ENCODE data around the gene OXCT1.
A peak's percentile ranks its signal among the peaks of the same experiment; 100 is the strongest.
"Not testable (repeated sequence)": the region's sequence is repeated elsewhere in the genome, so short reads cannot be mapped to it uniquely, and the experiment has no call there.

Gene OXCT1

GRCh38 chr5:41751867-41752266 lies 118.4 kb downstream of the OXCT1 start:
- no peak overlapping the region for H3K27ac ChIP-seq
- DNase-seq (ENCODE audit: low spot score), result no peak
- no peak overlapping the region for H3K4me3 ChIP-seq
- TF ChIP-seq CTCF (IDR thresholded peaks at IDR 0.05), result no peak

GRCh38 chr5:41748631-41749030 lies 121.6 kb downstream of the OXCT1 start:
- H3K27ac ChIP-seq, result no peak overlapping the region
- no peak for TF ChIP-seq CTCF (IDR thresholded peaks at IDR 0.05)
- DNase-seq (ENCODE audit: low spot score), result no peak
- no peak overlapping the region for H3K4me3 ChIP-seq

- Histone ChIP-seq H3K27ac (peak overlapping the region in 1 of 2 donors; percentile 24), H3K4me3 (no peak overlapping the region)
- TF ChIP-seq CTCF (IDR thresholded peaks at IDR 0.05), result no peak
- DNase-seq (ENCODE audit: low spot score), result no peak
Observed at GRCh38 chr5:41747708-41748107, 122.5 kb downstream of the OXCT1 start.

- Histone ChIP-seq H3K27ac (peak overlapping the region in 1 of 2 donors; percentile 24), H3K4me3 (no peak overlapping the region)
- TF ChIP-seq CTCF (IDR thresholded peaks at IDR 0.05), result no peak
- no peak for DNase-seq (ENCODE audit: low spot score)
Observed at GRCh38 chr5:41747301-41747700, 122.9 kb downstream of the OXCT1 start.

- not testable (repeated sequence) for H3K4me3 ChIP-seq; H3K27ac ChIP-seq; DNase-seq (ENCODE audit: low spot score)
Observed at GRCh38 chr5:41742608-41743007, 127.6 kb downstream of the OXCT1 start.

- no peak for TF ChIP-seq CTCF (IDR thresholded peaks at IDR 0.05)
Observed at GRCh38 chr5:41738710-41739354, 131.4 kb downstream of the OXCT1 start.

GRCh38 chr5:41736641-41737040 lies 133.6 kb downstream of the OXCT1 start:
- no peak for TF ChIP-seq CTCF (IDR thresholded peaks at IDR 0.05)
- Histone ChIP-seq H3K27ac (no peak overlapping the region), H3K4me3 (no peak overlapping the region)
- no peak for DNase-seq (ENCODE audit: low spot score)

More at GRCh38 chr5:41738710-41739354, 131.4 kb downstream of the OXCT1 start:
- no peak for DNase-seq (ENCODE audit: low spot score)
- Histone ChIP-seq H3K27ac (no peak overlapping the region), H3K4me3 (no peak overlapping the region)

All from coronary artery (tissue), 2 donors.